Urinary bladder (tissue), 4 donors: ENCODE data around the gene ENDOV. TPM values are rescaled to one million over a fixed set of nuclear protein-coding genes. Genes with fewer than 3 reads are reported as not detected.
"Not testable (repeated sequence)": the region's sequence is repeated elsewhere in the genome, so short reads cannot be mapped to it uniquely, and the experiment has no call there.

Source experiments
- DNase-seq: peaks from one replicate; pipeline ENCODE4 v3.0.0-alpha.2; 2015; ENCODE audit errors: extremely low spot score
- H3K27ac ChIP-seq: one replicate; pipeline ENCODE4 v1.5.1; 2013; ENCODE audit warnings: low read depth, mild to moderate bottlenecking, moderate library complexity
- H3K36me3 ChIP-seq: one replicate; pipeline ENCODE4 v1.6.1; 2013; ENCODE audit warnings: mild to moderate bottlenecking, moderate library complexity; ENCODE audit not compliant: insufficient read depth
- H3K4me1 ChIP-seq: one replicate; pipeline ENCODE4 v1.6.1; 2013; ENCODE audit warnings: mild to moderate bottlenecking, moderate library complexity; ENCODE audit not compliant: insufficient read depth
- H3K4me3 ChIP-seq: one replicate; pipeline ENCODE4 v1.5.1; 2013; ENCODE audit warnings: low read depth, low read length
- WGBS: extraction: QIAGEN DNeasy Blood & Tissue Kit; methylation state at CpG from one replicate; pipeline ENCODE4 v1.1.7; 2013; 5-methylcytosine and 5-hydroxymethylcytosine counted together
- polyA plus RNA-seq: library from polyadenylated mRNA; stranded (reverse); fragments of 200-250 nt; gene quantifications from one replicate; pipeline ENCODE4 v1.2.3, GENCODE V29; 2013
- total RNA-seq: library from RNA; depleted of rRNA; stranded (reverse); fragments of >200 nt; gene quantifications from one replicate; pipeline ENCODE4 v1.2.3, GENCODE V29; 2014
- donor health status: healthy with polysubstance abuse.
- donor health status: healthy.

ENDOV gene
- total and polyA plus RNA-seq, 2 donors = 12.9 to 17.8 TPM

- no peak for DNase-seq
- no peaks in the 10 kb centered on the region for H3K4me1 ChIP-seq
- no peaks in the 10 kb centered on the region for H3K36me3 ChIP-seq
- 81% methylated on average over 15 of the region's 15 CpGs for WGBS
- H3K4me3 ChIP-seq = no peak overlapping the region
- no peak overlapping the region for H3K27ac ChIP-seq
These were observed 19.4 kb upstream of the ENDOV start for GRCh38 chr17:80395402-80396151.

- no peak for DNase-seq
- H3K36me3 ChIP-seq = no peaks in the 10 kb centered on the region
- no peak overlapping the region for H3K27ac ChIP-seq
- 60% methylated on average over 9 of the region's 9 CpGs for WGBS
- no peaks in the 10 kb centered on the region for H3K4me1 ChIP-seq
- H3K4me3 ChIP-seq = no peak overlapping the region
These were observed 18.6 kb upstream of the ENDOV start for GRCh38 chr17:80396157-80397033.

GRCh38 chr17:80397034-80397387 is 18.0 kb upstream of the ENDOV start:
- Histone ChIP-seq H3K27ac (no peak overlapping the region), H3K36me3 (no peaks in the 10 kb centered on the region), H3K4me1 (no peaks in the 10 kb centered on the region), H3K4me3 (no peak overlapping the region)
- DNase-seq = no peak
- 81% methylated on average over 6 of the region's 6 CpGs for WGBS

GRCh38 chr17:80397686-80398085 is 17.3 kb upstream of the ENDOV start:
- WGBS = 69% methylated on average over 10 of the region's 10 CpGs
- Histone ChIP-seq H3K4me3 (no peak overlapping the region), H3K27ac (no peak overlapping the region), H3K4me1 (no peaks in the 10 kb centered on the region), H3K36me3 (no peaks in the 10 kb centered on the region)
- no peak for DNase-seq

GRCh38 chr17:80401086-80401485 is 13.9 kb upstream of the ENDOV start:
- not testable (repeated sequence) for H3K36me3 ChIP-seq, DNase-seq, H3K4me3 ChIP-seq, H3K27ac ChIP-seq, H3K4me1 ChIP-seq
- 77% methylated on average over 9 of the region's 9 CpGs for WGBS

- not testable (repeated sequence) for H3K4me3 ChIP-seq, H3K36me3 ChIP-seq, DNase-seq, H3K4me1 ChIP-seq, H3K27ac ChIP-seq
- WGBS = 92% methylated on average over 13 of the region's 13 CpGs
These were observed 12.9 kb upstream of the ENDOV start for GRCh38 chr17:80402102-80402501.

GRCh38 chr17:80402959-80403358 is 12.0 kb upstream of the ENDOV start:
- H3K27ac ChIP-seq = no peak overlapping the region
- H3K4me3 ChIP-seq = no peak overlapping the region
- H3K36me3 ChIP-seq = no peaks in the 10 kb centered on the region
- H3K4me1 ChIP-seq = no peaks in the 10 kb centered on the region
- 93% methylated on average over 4 of the region's 4 CpGs for WGBS
- DNase-seq = no peak

- 89% methylated on average over 8 of the region's 8 CpGs for WGBS
- Histone ChIP-seq H3K27ac (no peak overlapping the region), H3K4me3 (no peak overlapping the region), H3K36me3 (no peaks in the 10 kb centered on the region), H3K4me1 (no peaks in the 10 kb centered on the region)
- DNase-seq = no peak
These were observed 8.8 kb upstream of the ENDOV start for GRCh38 chr17:80406146-80406545.

- H3K4me3 ChIP-seq, DNase-seq, H3K4me1 ChIP-seq, H3K27ac ChIP-seq, H3K36me3 ChIP-seq: not testable (repeated sequence)
- 67% methylated on average over 5 of the region's 5 CpGs for WGBS
These were observed 7.0 kb upstream of the ENDOV start for GRCh38 chr17:80407917-80408316.

GRCh38 chr17:80408872-80409271 is 6.1 kb upstream of the ENDOV start:
- 15% methylated on average over 6 of the region's 6 CpGs for WGBS
- DNase-seq = no peak
- H3K4me3 ChIP-seq = no peak overlapping the region
- no peaks in the 10 kb centered on the region for H3K4me1 ChIP-seq
- no peak overlapping the region for H3K27ac ChIP-seq
- no peaks in the 10 kb centered on the region for H3K36me3 ChIP-seq

- DNase-seq = no peak
These were observed 5.3 kb upstream of the ENDOV start for GRCh38 chr17:80409626-80410025.

GRCh38 chr17:80410441-80411087 is 4.4 kb upstream of the ENDOV start:
- WGBS = 83% methylated on average over 16 of the region's 16 CpGs
- DNase-seq = not testable (repeated sequence)

More at GRCh38 chr17:80409626-80410025, 5.3 kb upstream of the ENDOV start:
- WGBS = 92% methylated on average over 13 of the region's 13 CpGs
- Histone ChIP-seq H3K36me3 (no peaks in the 10 kb centered on the region), H3K4me1 (no peaks in the 10 kb centered on the region), H3K27ac (no peak overlapping the region), H3K4me3 (no peak overlapping the region)

GRCh38 chr17:80413771-80414507 is 1.0 kb upstream of the ENDOV start:
- 41% methylated on average over 26 of the region's 26 CpGs for WGBS
- H3K4me3 ChIP-seq = peak overlapping the region; percentile 70
- no peaks in the 10 kb centered on the region for H3K36me3 ChIP-seq
- no peaks in the 10 kb centered on the region for H3K4me1 ChIP-seq
- no peak overlapping the region for H3K27ac ChIP-seq
- DNase-seq = no peak

More at GRCh38 chr17:80410441-80411087, 4.4 kb upstream of the ENDOV start:
- not testable (repeated sequence) for H3K4me1 ChIP-seq, H3K36me3 ChIP-seq, H3K4me3 ChIP-seq, H3K27ac ChIP-seq
